ENCODE results near the gene R3HCC1L.
"Not testable (repeated sequence)": the region's sequence is repeated elsewhere in the genome, so short reads cannot be mapped to it uniquely, and the experiment has no call there.

Gene R3HCC1L

GRCh38 chr10:98213740-98214139 lies 79.3 kb downstream of the R3HCC1L start:
- no peak for TF ChIP-seq CTCF (IDR thresholded peaks at IDR 0.05; ENCODE audit: borderline replicate concordance, insufficient read depth, low read depth, low read length)
- H3K4me3 ChIP-seq (ENCODE audit: low read depth, low read length), result no peak overlapping the region

GRCh38 chr10:98215373-98215772 lies 80.9 kb downstream of the R3HCC1L start:
- H3K4me3 ChIP-seq (ENCODE audit: low read depth, low read length), result no peak overlapping the region
- TF ChIP-seq CTCF (IDR thresholded peaks at IDR 0.05; ENCODE audit: borderline replicate concordance, insufficient read depth, low read depth, low read length), result no peak

GRCh38 chr10:98217801-98218200 lies 83.3 kb downstream of the R3HCC1L start:
- no peak overlapping the region for H3K4me3 ChIP-seq (ENCODE audit: low read depth, low read length)

GRCh38 chr10:98223874-98224273 lies 89.4 kb downstream of the R3HCC1L start:
- no peak for TF ChIP-seq CTCF (IDR thresholded peaks at IDR 0.05; ENCODE audit: borderline replicate concordance, insufficient read depth, low read depth, low read length)
- H3K4me3 ChIP-seq (ENCODE audit: low read depth, low read length), result no peak overlapping the region

More at GRCh38 chr10:98217801-98218200, 83.3 kb downstream of the R3HCC1L start:
- TF ChIP-seq CTCF (IDR thresholded peaks at IDR 0.05; ENCODE audit: borderline replicate concordance, insufficient read depth, low read depth, low read length), result no peak

- H3K4me3 ChIP-seq (ENCODE audit: low read depth, low read length), result no peak overlapping the region
- TF ChIP-seq CTCF (IDR thresholded peaks at IDR 0.05; ENCODE audit: borderline replicate concordance, insufficient read depth, low read depth, low read length), result no peak
These were observed 90.1 kb downstream of the R3HCC1L start for GRCh38 chr10:98224509-98224908.

- TF ChIP-seq CTCF (IDR thresholded peaks at IDR 0.05; ENCODE audit: borderline replicate concordance, insufficient read depth, low read depth, low read length), result no peak
- no peak overlapping the region for H3K4me3 ChIP-seq (ENCODE audit: low read depth, low read length)
These were observed 90.5 kb downstream of the R3HCC1L start for GRCh38 chr10:98224996-98225395.

GRCh38 chr10:98226508-98227144 lies 92.2 kb downstream of the R3HCC1L start:
- TF ChIP-seq CTCF (IDR thresholded peaks at IDR 0.05; ENCODE audit: borderline replicate concordance, insufficient read depth, low read depth, low read length), result no peak
- no peak overlapping the region for H3K4me3 ChIP-seq (ENCODE audit: low read depth, low read length)

GRCh38 chr10:98227713-98228112 lies 93.3 kb downstream of the R3HCC1L start:
- not testable (repeated sequence) for H3K4me3 ChIP-seq (ENCODE audit: low read depth, low read length)

GRCh38 chr10:98228266-98228665 lies 93.8 kb downstream of the R3HCC1L start:
- not testable (repeated sequence) for H3K4me3 ChIP-seq (ENCODE audit: low read depth, low read length)
